ENCODE results near the gene MRPL55. TPM values are rescaled to one million over a fixed set of nuclear protein-coding genes. Genes with fewer than 3 reads are reported as not detected.

The MRPL55 gene
- total RNA-seq, 2 donors from 2014 or later = 120 to 136 TPM

DNA sequence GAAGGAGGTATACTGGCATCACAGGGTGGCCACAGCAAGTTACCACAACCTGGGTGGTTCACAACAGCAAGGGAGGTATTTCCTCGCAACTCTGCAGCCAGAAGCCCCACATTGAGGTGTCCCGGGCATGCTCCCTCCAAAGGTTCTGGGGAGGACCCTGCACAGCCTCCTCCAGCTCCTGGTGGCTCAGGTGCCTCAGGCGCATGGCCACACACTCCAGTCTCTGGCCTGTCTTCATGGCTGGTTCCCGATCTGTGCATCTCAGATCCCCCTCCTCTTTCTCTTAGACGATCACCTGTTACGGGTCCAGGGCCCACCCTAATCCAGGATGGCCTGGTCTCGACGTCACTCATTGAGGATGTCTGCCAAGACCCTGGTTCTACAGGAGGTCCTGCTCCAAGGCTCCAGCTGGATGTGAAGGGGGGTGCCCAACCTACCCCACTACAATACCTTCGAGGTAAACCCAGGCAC is 33.3 kb downstream of the MRPL55 start:
- no peak overlapping the region for H3K4me3 ChIP-seq
- no peaks in the 10 kb centered on the region for H3K4me1 ChIP-seq (replicated peaks)
- WGBS = 81% methylated on average over 9 of the region's 9 CpGs
- DNase-seq (ENCODE audit: low spot score) = no peak
- no peaks in the 10 kb centered on the region for H3K9me3 ChIP-seq
- intact Hi-C loops (cut with DNase I) = no loop called here
- no peaks in the 10 kb centered on the region for H3K36me3 ChIP-seq
- H3K27ac ChIP-seq = no peak overlapping the region
- H3K27me3 ChIP-seq (replicated peaks; ENCODE audit: insufficient read depth) = no peaks in the 10 kb centered on the region
- TF ChIP-seq POLR2AphosphoS5 (IDR thresholded peaks at IDR 0.05) (no peak), POLR2A (IDR thresholded peaks at IDR 0.05) (no peak), CTCF (IDR thresholded peaks at IDR 0.05) (no peak)

DNA sequence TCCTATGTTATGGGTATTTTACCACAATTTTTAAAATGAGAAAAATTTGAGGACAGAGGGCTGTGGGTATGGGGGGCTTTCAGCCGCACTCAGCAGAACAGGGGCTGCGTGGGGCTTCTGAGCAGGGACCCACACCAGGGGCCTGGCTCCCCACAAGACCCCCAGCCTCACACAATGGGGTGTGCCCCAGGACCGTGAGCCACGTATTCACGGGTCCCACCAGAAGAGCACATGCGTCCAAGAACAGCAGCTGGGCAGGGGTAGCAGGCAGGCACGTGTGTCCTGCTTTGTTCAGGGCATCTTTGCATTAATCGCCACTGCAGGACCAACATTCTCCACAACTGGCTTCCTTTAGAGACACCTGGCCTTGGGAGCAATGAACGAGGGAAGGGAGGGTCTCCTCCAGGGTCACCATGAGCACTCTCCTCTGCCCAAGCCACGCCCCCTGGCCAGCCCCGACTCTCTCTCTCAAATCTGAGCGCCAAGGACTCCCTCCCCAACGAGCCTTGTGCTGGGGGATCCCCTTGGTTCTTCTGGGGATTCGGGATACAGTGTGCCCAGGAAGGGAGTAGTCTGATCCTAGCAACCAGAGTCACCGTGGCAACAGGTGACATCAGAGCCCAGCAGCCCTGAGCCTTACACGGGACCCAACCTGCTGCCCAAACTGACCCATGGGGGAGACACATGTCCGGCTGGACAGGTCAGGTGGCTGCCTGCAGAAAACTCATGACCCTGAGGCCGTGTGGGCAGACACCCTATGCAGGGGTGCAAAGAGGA is 34.0 kb downstream of the MRPL55 start:
- Histone ChIP-seq H3K4me3 (no peak overlapping the region), H3K27ac (no peak overlapping the region), H3K9me3 (no peaks in the 10 kb centered on the region), H3K36me3 (no peaks in the 10 kb centered on the region), H3K27me3 (replicated peaks; ENCODE audit: insufficient read depth) (no peaks in the 10 kb centered on the region), H3K4me1 (replicated peaks) (no peaks in the 10 kb centered on the region)
- DNase-seq (ENCODE audit: low spot score) = no peak
- TF ChIP-seq POLR2AphosphoS5 (IDR thresholded peaks at IDR 0.05) (no peak), CTCF (IDR thresholded peaks at IDR 0.05) (no peak), POLR2A (IDR thresholded peaks at IDR 0.05) (no peak)
- 53% methylated on average over 17 of the region's 18 CpGs for WGBS
- intact Hi-C loops (cut with DNase I) = no loop called here

DNA sequence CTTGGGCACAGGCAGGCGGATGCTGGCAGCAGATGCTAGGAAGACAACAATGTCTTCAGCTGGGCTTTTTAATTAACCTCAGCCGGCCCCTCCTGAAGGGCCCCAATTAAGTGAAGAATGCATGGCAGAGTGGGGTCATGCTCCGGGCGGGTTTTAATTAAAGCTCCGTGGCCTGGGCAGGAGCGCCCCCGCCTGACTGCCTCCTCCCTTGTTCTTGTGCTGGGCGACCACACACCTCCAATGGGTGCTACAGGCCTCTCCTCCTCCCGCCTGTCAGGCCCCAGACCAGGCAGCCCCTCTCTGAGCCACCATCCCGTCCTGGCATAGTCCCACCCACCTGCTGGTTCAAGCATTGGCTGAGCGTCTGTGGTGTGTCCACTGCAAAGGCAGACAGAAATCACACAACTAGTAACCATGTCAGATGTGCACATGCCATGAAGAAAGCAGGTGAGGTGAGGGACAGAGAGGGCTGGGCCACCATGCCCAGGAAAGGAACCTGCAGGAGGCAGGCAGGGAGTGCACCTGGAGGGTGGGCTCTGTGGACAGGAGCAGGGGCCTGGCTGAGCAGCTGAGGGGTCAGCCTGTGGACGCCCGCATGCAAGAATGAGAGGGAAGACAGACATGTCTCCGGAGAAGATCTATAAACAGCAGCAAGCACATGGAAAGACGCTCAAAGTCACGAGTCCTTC is 35.1 kb downstream of the MRPL55 start:
- intact Hi-C loops (cut with DNase I) = no loop called here
- TF ChIP-seq POLR2AphosphoS5 (IDR thresholded peaks at IDR 0.05) (no peak), CTCF (IDR thresholded peaks at IDR 0.05) (peak in 2 of 4 experiments; percentile 11 to 32)
- H3K4me1 ChIP-seq (replicated peaks) = no peaks in the 10 kb centered on the region
- H3K36me3 ChIP-seq = no peaks in the 10 kb centered on the region
- no peaks in the 10 kb centered on the region for H3K27me3 ChIP-seq (replicated peaks; ENCODE audit: insufficient read depth)
- 48% methylated on average over 15 of the region's 16 CpGs for WGBS
- no peak overlapping the region for H3K4me3 ChIP-seq
- H3K9me3 ChIP-seq = no peaks in the 10 kb centered on the region
- no peak overlapping the region for H3K27ac ChIP-seq
- DNase-seq (ENCODE audit: low spot score) = no peak

DNA sequence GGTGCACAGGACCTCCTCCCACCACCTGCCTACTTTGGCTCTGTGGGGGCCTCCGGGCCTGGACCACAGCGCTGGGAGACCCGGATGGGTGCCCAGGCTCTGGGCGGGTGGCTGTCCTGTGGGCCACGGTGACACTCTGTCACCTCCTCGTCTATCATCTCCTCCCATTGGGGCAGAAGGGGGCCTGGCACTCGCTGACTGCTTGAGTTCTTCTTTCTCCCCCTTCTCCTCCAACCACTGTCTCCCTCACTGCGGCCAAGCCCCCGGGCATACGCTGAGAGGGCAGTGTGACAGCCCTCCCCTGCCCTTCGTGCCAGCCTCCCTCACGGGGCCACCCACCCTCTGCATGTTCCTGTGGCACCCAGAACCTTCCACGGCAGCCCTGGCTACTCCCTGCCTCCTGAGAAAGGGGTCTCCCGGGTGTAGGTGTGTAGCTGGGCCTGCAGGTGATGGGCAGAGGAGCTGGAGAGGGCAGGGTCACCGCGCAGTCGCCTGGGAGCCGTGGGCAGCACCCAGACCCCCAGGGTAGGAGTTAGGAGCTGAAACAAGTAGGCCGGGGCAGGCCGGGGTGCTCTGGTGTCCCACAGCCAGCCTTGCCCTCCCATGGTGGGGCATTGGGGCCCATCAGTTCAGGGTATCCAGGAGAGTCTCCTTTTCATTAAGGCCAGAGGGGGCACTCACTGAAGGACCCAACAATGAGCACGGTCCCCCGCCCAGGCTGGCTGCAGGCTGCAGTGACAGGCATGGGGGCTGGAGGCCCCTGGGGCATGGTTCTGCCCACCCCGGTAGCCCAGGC is 35.8 kb downstream of the MRPL55 start:
- H3K27ac ChIP-seq = no peak overlapping the region
- WGBS = 53% methylated on average over 23 of the region's 23 CpGs
- H3K4me1 ChIP-seq (replicated peaks) = no peaks in the 10 kb centered on the region
- DNase-seq (ENCODE audit: low spot score) = no peak
- no peak overlapping the region for H3K4me3 ChIP-seq
- no peaks in the 10 kb centered on the region for H3K27me3 ChIP-seq (replicated peaks; ENCODE audit: insufficient read depth)
- intact Hi-C loops (cut with DNase I) = no loop called here
- H3K9me3 ChIP-seq = no peaks in the 10 kb centered on the region
- no peaks in the 10 kb centered on the region for H3K36me3 ChIP-seq
- no peak for TF ChIP-seq POLR2AphosphoS5 (IDR thresholded peaks at IDR 0.05)
- no peak for TF ChIP-seq POLR2A (IDR thresholded peaks at IDR 0.05)
- TF ChIP-seq CTCF (IDR thresholded peaks at IDR 0.05) = no peak

Data from prostate gland (tissue), 2 donors.